GM12873 (cell line): Measurements from ENCODE around the gene TMPRSS11D.

Experiments used
- TF ChIP-seq, protein P1 (sequence below): IDR thresholded peaks from 2 replicates; pipeline ENCODE4 v1.5.1; 2012; ENCODE audit warnings: low read depth, mild to moderate bottlenecking, moderate library complexity, low read length, control low read depth; ENCODE audit not compliant: insufficient read depth; ENCODE audit errors: missing control alignments

The TMPRSS11D gene

GRCh38 chr4:67909905-67910584, 26.2 kb upstream of the TMPRSS11D start:
- TF ChIP-seq, protein P1, sequence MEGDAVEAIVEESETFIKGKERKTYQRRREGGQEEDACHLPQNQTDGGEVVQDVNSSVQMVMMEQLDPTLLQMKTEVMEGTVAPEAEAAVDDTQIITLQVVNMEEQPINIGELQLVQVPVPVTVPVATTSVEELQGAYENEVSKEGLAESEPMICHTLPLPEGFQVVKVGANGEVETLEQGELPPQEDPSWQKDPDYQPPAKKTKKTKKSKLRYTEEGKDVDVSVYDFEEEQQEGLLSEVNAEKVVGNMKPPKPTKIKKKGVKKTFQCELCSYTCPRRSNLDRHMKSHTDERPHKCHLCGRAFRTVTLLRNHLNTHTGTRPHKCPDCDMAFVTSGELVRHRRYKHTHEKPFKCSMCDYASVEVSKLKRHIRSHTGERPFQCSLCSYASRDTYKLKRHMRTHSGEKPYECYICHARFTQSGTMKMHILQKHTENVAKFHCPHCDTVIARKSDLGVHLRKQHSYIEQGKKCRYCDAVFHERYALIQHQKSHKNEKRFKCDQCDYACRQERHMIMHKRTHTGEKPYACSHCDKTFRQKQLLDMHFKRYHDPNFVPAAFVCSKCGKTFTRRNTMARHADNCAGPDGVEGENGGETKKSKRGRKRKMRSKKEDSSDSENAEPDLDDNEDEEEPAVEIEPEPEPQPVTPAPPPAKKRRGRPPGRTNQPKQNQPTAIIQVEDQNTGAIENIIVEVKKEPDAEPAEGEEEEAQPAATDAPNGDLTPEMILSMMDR: peak; percentile 50

- TF ChIP-seq, protein P1: no peak
These were observed 23.8 kb upstream of the TMPRSS11D start for GRCh38 chr4:67907650-67908049.

DNA sequence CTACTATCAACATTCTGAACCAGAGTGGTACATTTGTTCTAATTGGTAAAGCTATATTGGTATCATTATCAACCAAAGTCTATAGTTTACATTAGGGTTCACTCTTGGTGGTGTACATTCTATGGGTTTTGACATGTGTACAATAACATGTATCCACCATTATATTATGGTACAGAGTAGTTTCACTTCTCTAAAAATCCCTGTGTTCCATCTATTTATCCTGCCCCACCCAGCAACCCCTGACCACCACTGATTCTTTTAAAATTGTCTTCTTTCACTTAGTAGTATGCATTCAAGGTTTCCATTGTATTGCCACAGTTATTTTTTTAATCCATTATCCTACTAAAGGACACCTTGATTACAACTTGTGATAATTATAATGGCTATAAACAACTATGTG, 15.3 kb upstream of the TMPRSS11D start:
- TF ChIP-seq, protein P1: no peak

DNA sequence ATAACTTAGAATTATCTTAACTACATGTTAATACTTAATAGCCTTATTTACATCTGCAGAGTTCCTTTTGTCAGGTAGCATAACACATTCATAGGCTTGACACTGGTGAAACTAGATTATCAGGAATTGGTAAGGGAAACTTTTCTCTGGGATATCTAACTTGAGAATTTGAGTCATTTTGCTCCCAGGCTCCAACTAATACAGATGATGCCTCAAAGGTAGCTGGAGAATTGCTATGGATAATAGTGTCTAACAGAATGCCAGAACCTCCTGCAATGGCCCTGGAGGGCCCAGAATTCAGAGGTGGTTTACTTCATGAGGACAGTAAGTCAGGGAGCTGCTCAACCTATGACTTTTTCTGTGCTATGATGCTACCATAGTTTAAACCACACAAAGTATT, 13.9 kb upstream of the TMPRSS11D start:
- TF ChIP-seq, protein P1: no peak

- TF ChIP-seq, protein P1: no peak
These were observed 12.7 kb upstream of the TMPRSS11D start for GRCh38 chr4:67896421-67897065.

- TF ChIP-seq, protein P1: no peak
These were observed 10.9 kb upstream of the TMPRSS11D start for GRCh38 chr4:67894659-67895058.

DNA sequence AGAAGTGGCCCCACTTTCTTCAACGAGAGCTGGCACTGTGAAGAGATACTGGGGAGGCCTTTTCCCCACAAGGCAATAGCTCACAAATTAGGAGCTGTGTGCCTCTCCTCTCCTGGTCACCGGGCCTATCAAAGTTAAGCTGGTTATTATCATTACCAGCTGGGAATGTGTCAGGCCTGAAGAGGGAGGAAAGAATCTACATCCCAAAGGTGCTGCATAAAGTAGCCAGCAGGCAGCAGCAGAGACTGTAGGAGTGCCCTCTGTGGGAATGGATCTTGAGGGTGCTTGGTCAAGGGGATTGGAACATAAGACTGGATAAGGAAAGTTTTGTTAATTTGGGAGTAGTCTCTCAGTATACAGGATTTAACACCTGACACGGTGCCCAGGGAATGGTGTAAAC, 9.1 kb upstream of the TMPRSS11D start:
- TF ChIP-seq, protein P1: no peak
